WTC11 (cell line): ENCODE data around the gene TSPAN18. TPM values are rescaled to one million over a fixed set of nuclear protein-coding genes. Genes with fewer than 3 reads are reported as not detected.

Source experiments
- ATAC-seq: fragments of 200-7000 bp; cut with Tn5 transposase; 2 replicates; pipeline ENCODE4 v1.10.0; 2021; ENCODE audit warnings: mild to moderate bottlenecking, moderate library complexity
- CTCF ChIA-PET: fragments of 300-600 bp; sonication (Branson Sonifier 250); formaldehyde crosslinking; loops from one replicate; lab custom pipeline; 2021; ENCODE audit warnings: antibody characterized with exemption; lab: Charles Lee
- POLR2A ChIA-PET: fragments of 350-600 bp; sonication (Branson Sonifier 250); formaldehyde crosslinking; loops from one replicate; lab custom pipeline; 2021; ENCODE audit warnings: antibody characterized with exemption; lab: Charles Lee
- DNase-seq: peaks from one replicate; pipeline ENCODE4 v3.0.0; 2021; ENCODE audit warnings: low spot score
- H3K27ac Mint-ChIP-seq: 2 replicates; pipeline ENCODE4 v1.8.0; 2021; ENCODE audit warnings: mixed read lengths
- H3K27me3 Mint-ChIP-seq: 2 replicates; pipeline ENCODE4 v1.8.0; 2021; ENCODE audit warnings: low read depth, mild to moderate bottlenecking, moderate library complexity, mixed read lengths
- H3K36me3 Mint-ChIP-seq: 2 replicates; pipeline ENCODE4 v1.8.0; 2021; ENCODE audit warnings: mixed read lengths
- H3K4me1 Mint-ChIP-seq: 2 replicates; pipeline ENCODE4 v1.8.0; 2022; ENCODE audit warnings: mixed read lengths
- H3K4me3 Mint-ChIP-seq: 2 replicates; pipeline ENCODE4 v1.8.0; 2021; ENCODE audit warnings: mild to moderate bottlenecking, moderate library complexity, mixed read lengths
- H3K9me3 Mint-ChIP-seq: 2 replicates; pipeline ENCODE4 v1.8.0; 2021; ENCODE audit warnings: mixed read lengths
- CBFB ChIP-seq: sonication (generic); formaldehyde crosslinking; IDR thresholded peaks from 2 replicates; pipeline ENCODE4 v1.8.1; 2022; ENCODE audit warnings: mild to moderate bottlenecking, low read depth, missing genetic modification reagents
- CREB1 ChIP-seq: sonication (generic); formaldehyde crosslinking; IDR thresholded peaks from 2 replicates; pipeline ENCODE4 v1.8.0; 2023; ENCODE audit warnings: mild to moderate bottlenecking, missing genetic modification reagents
- CREM ChIP-seq: sonication (generic); formaldehyde crosslinking; IDR thresholded peaks from 2 replicates; pipeline ENCODE4 v1.8.1; 2022; ENCODE audit warnings: mild to moderate bottlenecking, missing genetic modification reagents, moderate library complexity
- CTCF ChIP-seq: fragments of 200-600 bp; IDR thresholded peaks from 2 replicates; pipeline ENCODE4 v1.8.0; 2022; ENCODE audit warnings: antibody characterized with exemption
- E2F5 ChIP-seq: sonication (generic); formaldehyde crosslinking; IDR thresholded peaks from 2 replicates; pipeline ENCODE4 v1.8.1; 2022; ENCODE audit warnings: mild to moderate bottlenecking, moderate library complexity, missing genetic modification reagents
- ELF4 ChIP-seq: sonication (generic); formaldehyde crosslinking; IDR thresholded peaks from 2 replicates; pipeline ENCODE4 v1.8.1; 2022; ENCODE audit warnings: low read depth, mild to moderate bottlenecking, moderate library complexity, missing genetic modification reagents
- GABPB1 ChIP-seq: sonication (generic); formaldehyde crosslinking; IDR thresholded peaks from 2 replicates; pipeline ENCODE4 v1.8.1; 2023; ENCODE audit warnings: mild to moderate bottlenecking, missing genetic modification reagents
- HMGXB4 ChIP-seq: sonication (generic); formaldehyde crosslinking; IDR thresholded peaks from 2 replicates; pipeline ENCODE4 v1.8.1; 2023; ENCODE audit warnings: mild to moderate bottlenecking, moderate library complexity, missing genetic modification reagents
- MAX ChIP-seq: sonication (generic); formaldehyde crosslinking; IDR thresholded peaks from 2 replicates; pipeline ENCODE4 v1.8.0; 2022; ENCODE audit warnings: mild to moderate bottlenecking, missing genetic modification reagents
- TCF7 ChIP-seq: sonication (generic); formaldehyde crosslinking; IDR thresholded peaks from 2 replicates; pipeline ENCODE4 v1.8.0; 2022; ENCODE audit warnings: mild to moderate bottlenecking, low read depth, missing genetic modification reagents, moderate library complexity
- TEAD1 ChIP-seq: sonication (generic); formaldehyde crosslinking; IDR thresholded peaks from 2 replicates; pipeline ENCODE4 v1.8.0; 2022; ENCODE audit warnings: mild to moderate bottlenecking, missing genetic modification reagents
- USF1 ChIP-seq: sonication (generic); formaldehyde crosslinking; IDR thresholded peaks from 2 replicates; pipeline ENCODE4 v1.8.0; 2022; ENCODE audit warnings: mild to moderate bottlenecking, missing genetic modification reagents
- USF2 ChIP-seq: sonication (generic); formaldehyde crosslinking; IDR thresholded peaks from 2 replicates; pipeline ENCODE4 v1.8.1; 2023; ENCODE audit warnings: mild to moderate bottlenecking, missing genetic modification reagents, moderate library complexity
- ZNF416 ChIP-seq: fragments of 250-450 bp; sonication (Bioruptor Pico); IDR thresholded peaks from 2 replicates; pipeline ENCODE4 v1.9.0; 2021; ENCODE audit warnings: mild to moderate bottlenecking, inconsistent platforms
- ZNF423 ChIP-seq: fragments of 250-450 bp; sonication (Bioruptor Pico); IDR thresholded peaks from 2 replicates; pipeline ENCODE4 v2.1.2; 2022; ENCODE audit warnings: mild to moderate bottlenecking, moderate library complexity
- ZNF671 ChIP-seq: fragments of 250-450 bp; sonication (Bioruptor Pico); IDR thresholded peaks from 2 replicates; pipeline ENCODE4 v1.8.0; 2021; ENCODE audit warnings: mild to moderate bottlenecking
- total RNA-seq: library from RNA; stranded (reverse); gene quantifications from 3 replicates; pipeline ENCODE4 v1.2.3, GENCODE V29; 2021

Gene TSPAN18
- total RNA-seq, 1 experiment from 2014 or later: 44.7 TPM

GRCh38 chr11:44708523-44709280, 18.1 kb upstream of the TSPAN18 start (continued):
- TF ChIP-seq HMGXB4 (CRISPR knock-in tag) (no peak), CREM (CRISPR knock-in tag) (no peak), TEAD1 (CRISPR knock-in tag) (no peak), CBFB (CRISPR knock-in tag) (no peak), CTCF (no peak), MAX (no peak), ZNF671 (CRISPR knock-in tag) (no peak)

- Mint-ChIP-seq H3K4me3 (no peak overlapping the region), H3K36me3 (no peaks in the 10 kb centered on the region), H3K27ac (no peak overlapping the region), H3K4me1 (peaks cover 39% of the 10 kb centered on the region), H3K27me3 (peaks cover 7% of the 10 kb centered on the region), H3K9me3 (peaks cover 5% of the 10 kb centered on the region)
- no peak for ATAC-seq
- ChIA-PET CTCF (no interaction called here), POLR2A (no interaction called here)
- no peak for DNase-seq
- TF ChIP-seq E2F5: no peak
- TF ChIP-seq ZNF416 (CRISPR knock-in tag): no peak
- TF ChIP-seq GABPB1 (CRISPR knock-in tag): no peak
These were observed 17.5 kb upstream of the TSPAN18 start for GRCh38 chr11:44709281-44709562.

GRCh38 chr11:44709966-44710365, 16.8 kb upstream of the TSPAN18 start:
- H3K9me3 Mint-ChIP-seq: peaks cover 10% of the 10 kb centered on the region; the same call in 1 of the 2 replicates
- no peak overlapping the region for H3K4me3 Mint-ChIP-seq
- TF ChIP-seq USF1 (CRISPR knock-in tag) (no peak), CREB1 (CRISPR knock-in tag) (no peak), ZNF423 (CRISPR knock-in tag) (no peak), USF2 (no peak), TCF7 (CRISPR knock-in tag) (no peak), ELF4 (CRISPR knock-in tag) (no peak)
- peaks cover 12% of the 10 kb centered on the region for H3K27me3 Mint-ChIP-seq
- H3K27ac Mint-ChIP-seq: no peak overlapping the region
- POLR2A ChIA-PET: no interaction called here
- ATAC-seq (no peak), DNase-seq (no peak)
- CTCF ChIA-PET: interaction anchor here (0.8 to 0.9 kb wide), 2 partner anchors 9 to 202 kb away, joined by 3 read pairs; no protein-coding TSS in a partner anchor
- H3K4me1 Mint-ChIP-seq: peaks cover 39% of the 10 kb centered on the region
- H3K36me3 Mint-ChIP-seq: no peaks in the 10 kb centered on the region
